Measurements from ENCODE around the gene GHRL. TPM values are rescaled to one million over a fixed set of nuclear protein-coding genes. Genes with fewer than 3 reads are reported as not detected.
"Not testable (repeated sequence)": the region's sequence is repeated elsewhere in the genome, so short reads cannot be mapped to it uniquely, and the experiment has no call there.

Gene GHRL
- total and polyA plus RNA-seq, 12 donors = 0.12 to 1.0 (median 0.81) TPM; not detected in 3

GRCh38 chr3:10300087-10300486, 7.3 kb upstream of the GHRL start:
- H3K4me1 ChIP-seq = peaks cover 0 to 11% (median 0%) of the 10 kb centered on the region in 9 donors
- H3K9me3 ChIP-seq = no peaks in the 10 kb centered on the region
- peaks cover 4 to 89% (median 45%) of the 10 kb centered on the region in 9 donors for H3K36me3 ChIP-seq
- intact Hi-C loops (cut with DNase I) = no loop called here
- no peak for DNase-seq
- no peak overlapping the region for H3K4me3 ChIP-seq
- no peak for TF ChIP-seq CTCF (IDR thresholded peaks at IDR 0.05)
- 92 to 94% methylated on average over 9 of the region's 9 CpGs for WGBS, 2 donors
- no peak for ATAC-seq
- H3K27me3 ChIP-seq = no peaks in the 10 kb centered on the region
- H3K27ac ChIP-seq = peak overlapping the region in 1 of 10 donors; percentile 2

- peak overlapping the region in 1 of 10 donors; percentile 2 for H3K27ac ChIP-seq
- ATAC-seq = no peak
Measured at GRCh38 chr3:10299679-10300078, 6.9 kb upstream of the GHRL start.

GRCh38 chr3:10299175-10299574, 6.4 kb upstream of the GHRL start:
- ATAC-seq (no peak), DNase-seq (no peak)
- Histone ChIP-seq H3K9me3 (no peaks in the 10 kb centered on the region), H3K36me3 (peaks cover 4 to 82% (median 44%) of the 10 kb centered on the region in 9 donors), H3K4me1 (peaks cover 0 to 13% (median 0%) of the 10 kb centered on the region in 9 donors), H3K27ac (no peak overlapping the region), H3K27me3 (no peaks in the 10 kb centered on the region), H3K4me3 (no peak overlapping the region)
- intact Hi-C loops (cut with DNase I) = no loop called here
- no peak for TF ChIP-seq CTCF (IDR thresholded peaks at IDR 0.05)
- WGBS, 2 donors = 83 to 91% methylated on average over 2 of the region's 2 CpGs

More at GRCh38 chr3:10299679-10300078, 6.9 kb upstream of the GHRL start:
- no peak for DNase-seq
- Histone ChIP-seq H3K27me3 (no peaks in the 10 kb centered on the region), H3K36me3 (peaks cover 4 to 86% (median 44%) of the 10 kb centered on the region in 9 donors), H3K9me3 (no peaks in the 10 kb centered on the region), H3K4me3 (no peak overlapping the region), H3K4me1 (peaks cover 0 to 11% (median 0%) of the 10 kb centered on the region in 9 donors)
- intact Hi-C loops (cut with DNase I) = no loop called here
- no peak for TF ChIP-seq CTCF (IDR thresholded peaks at IDR 0.05)
- 72 to 73% methylated on average over 6 of the region's 6 CpGs for WGBS, 2 donors

GRCh38 chr3:10298064-10298463, 5.3 kb upstream of the GHRL start:
- H3K4me3 ChIP-seq; ATAC-seq; H3K9me3 ChIP-seq; H3K27me3 ChIP-seq; DNase-seq; H3K27ac ChIP-seq; intact Hi-C loops (cut with DNase I): not testable (repeated sequence)
- H3K4me1 ChIP-seq = peaks cover 0 to 24% (median under 1%) of the 10 kb centered on the region in 9 donors
- H3K36me3 ChIP-seq = peaks cover 4 to 76% (median 39%) of the 10 kb centered on the region in 9 donors
- WGBS, 2 donors = no CpG with 5 or more reads among the region's 1 CpG

- no peak for TF ChIP-seq CTCF (IDR thresholded peaks at IDR 0.05)
- Histone ChIP-seq H3K27me3 (no peaks in the 10 kb centered on the region), H3K4me1 (peaks cover 0 to 24% (median 5%) of the 10 kb centered on the region in 9 donors), H3K9me3 (no peaks in the 10 kb centered on the region), H3K27ac (peak overlapping the region in 1 of 10 donors; percentile 71), H3K4me3 (no peak overlapping the region), H3K36me3 (peaks cover 0 to 52% (median 11%) of the 10 kb centered on the region in 9 donors)
- ATAC-seq (no peak), DNase-seq (no peak)
- 90 to 92% methylated on average over 12 of the region's 12 CpGs for WGBS, 2 donors
- intact Hi-C loops (cut with DNase I) = no loop called here
Measured at GRCh38 chr3:10294030-10294586, 1.4 kb upstream of the GHRL start.

Data from heart right ventricle (tissue), 16 donors.